OCI-LY7 (cell line): ENCODE measurements around the gene ANKRD49.

Source experiments
- CTCF ChIP-seq: fragments of 200-600 bp; sonication (generic); conservative IDR thresholded peaks from 2 replicates; pipeline ENCODE4 v1.5.1; 2014; ENCODE audit warnings: mild to moderate bottlenecking, antibody characterized with exemption, low read length, moderate library complexity, mixed read lengths
- EZH2phosphoT487 ChIP-seq: fragments of 200-600 bp; sonication (generic); IDR thresholded peaks from 2 replicates; pipeline ENCODE4 v1.6.1; 2018; ENCODE audit warnings: low read depth, borderline replicate concordance, mild to moderate bottlenecking, mixed run types, antibody characterized with exemption, low read length, moderate library complexity, mixed read lengths

DNA sequence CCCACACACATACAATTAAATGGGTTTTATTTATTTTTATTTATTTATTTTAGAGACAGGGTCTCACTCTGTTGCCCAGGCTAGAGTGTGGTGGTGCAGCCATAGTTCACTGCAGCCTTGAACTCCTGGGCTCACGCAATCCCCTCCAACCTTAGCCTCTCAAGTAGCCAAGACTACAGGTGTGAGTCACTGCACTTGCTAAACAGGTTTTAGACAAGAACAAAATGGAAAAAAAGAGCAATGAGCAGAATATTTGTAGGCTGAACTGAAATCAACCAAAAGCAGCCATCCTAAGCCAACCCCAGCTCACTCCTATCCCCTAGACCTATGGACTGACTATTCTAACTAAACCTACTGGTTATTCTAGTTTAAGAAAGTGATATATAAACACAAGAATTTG, 37.9 kb upstream of the ANKRD49 start:
- TF ChIP-seq CTCF (no peak), EZH2phosphoT487 (no peak)
